GM19397 (cell line): ENCODE results near the gene MUSK.
A peak's percentile ranks its signal among the peaks of the same experiment; 100 is the strongest.
"Not testable (repeated sequence)": the region's sequence is repeated elsewhere in the genome, so short reads cannot be mapped to it uniquely, and the experiment has no call there.

Source experiments
- ATAC-seq: cut with Tn5 transposase; IDR thresholded peaks from one replicate; pipeline ENCODE4 v1.9.1; 2021; ENCODE audit warnings: mild to moderate bottlenecking, moderate library complexity; ENCODE audit not compliant: unreplicated experiment

Gene MUSK

DNA sequence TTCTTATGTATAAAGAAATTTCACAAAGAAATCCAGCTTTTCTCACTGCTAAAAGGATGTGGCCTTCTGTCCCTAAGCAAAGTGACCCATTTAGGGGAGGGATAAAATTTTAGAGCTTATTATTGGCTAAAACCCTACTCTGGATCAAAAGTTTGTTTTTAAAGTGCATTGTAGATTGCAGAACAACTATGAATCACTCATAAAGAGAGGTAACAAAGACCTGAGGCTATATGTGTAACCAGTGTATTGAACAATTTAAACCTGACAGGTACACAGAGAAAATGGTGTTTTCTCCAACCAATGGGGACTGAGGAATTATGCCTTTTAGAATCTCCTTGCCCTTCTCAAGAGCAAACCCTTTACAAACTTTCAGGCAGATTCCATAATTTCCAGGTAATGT lies 86.6 kb downstream of the MUSK start:
- no peak for ATAC-seq

DNA sequence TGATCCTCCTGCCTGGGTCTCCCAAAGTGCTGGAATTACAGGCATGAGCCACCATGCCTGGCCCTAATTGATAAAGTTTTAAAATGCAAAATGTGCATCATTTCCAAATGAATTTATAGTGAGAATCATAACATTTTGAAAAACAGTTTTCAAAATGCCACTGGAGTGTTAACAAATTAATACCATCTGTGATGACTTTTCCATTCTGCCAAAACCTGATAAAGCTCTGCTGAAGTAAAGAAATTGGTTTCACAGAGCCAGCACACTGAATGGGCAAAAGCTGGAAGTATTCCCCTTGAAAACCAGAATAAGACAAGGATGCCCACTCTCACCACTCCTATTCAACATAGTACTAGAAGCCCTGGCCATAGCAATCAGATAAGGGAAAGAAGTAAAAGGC lies 89.6 kb downstream of the MUSK start:
- no peak for ATAC-seq

DNA sequence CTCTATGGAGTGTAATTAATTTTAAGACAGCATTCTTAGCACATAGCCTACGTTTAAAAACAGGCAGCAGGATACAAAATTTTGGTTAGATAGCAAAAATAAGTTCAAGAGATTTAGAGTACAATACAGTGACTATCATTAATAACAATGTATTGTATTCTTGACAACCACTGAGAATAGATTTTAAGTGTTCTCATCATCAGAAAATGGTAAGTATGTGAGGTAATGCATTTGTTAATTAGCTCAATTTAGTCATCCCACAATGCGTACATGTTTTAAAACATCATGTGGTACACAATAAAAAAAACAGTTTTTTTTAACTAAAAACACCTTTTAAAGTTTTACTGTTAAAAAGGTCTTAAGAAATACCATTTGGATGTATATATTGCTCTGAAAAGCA lies 94.2 kb downstream of the MUSK start:
- ATAC-seq: no peak

DNA sequence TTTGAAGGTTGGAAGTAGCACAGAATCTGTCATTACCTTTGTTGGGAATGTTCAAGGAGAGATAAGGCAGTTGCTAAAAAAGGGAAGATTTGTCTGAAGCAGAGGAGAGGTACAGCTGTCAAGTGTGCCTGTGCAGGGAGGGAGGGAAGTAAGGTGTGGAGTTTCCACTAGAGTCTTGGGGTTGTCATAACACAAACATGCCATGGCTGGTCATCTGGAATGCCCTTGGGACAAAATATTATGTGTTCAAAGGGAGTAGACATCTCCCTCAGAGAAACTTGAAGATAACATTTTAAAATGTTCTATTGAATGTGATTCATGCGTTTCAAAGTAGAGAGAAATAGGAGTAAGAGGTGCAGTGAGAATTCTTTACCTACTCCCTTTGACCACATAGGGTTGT lies 95.0 kb downstream of the MUSK start:
- ATAC-seq: no peak

DNA sequence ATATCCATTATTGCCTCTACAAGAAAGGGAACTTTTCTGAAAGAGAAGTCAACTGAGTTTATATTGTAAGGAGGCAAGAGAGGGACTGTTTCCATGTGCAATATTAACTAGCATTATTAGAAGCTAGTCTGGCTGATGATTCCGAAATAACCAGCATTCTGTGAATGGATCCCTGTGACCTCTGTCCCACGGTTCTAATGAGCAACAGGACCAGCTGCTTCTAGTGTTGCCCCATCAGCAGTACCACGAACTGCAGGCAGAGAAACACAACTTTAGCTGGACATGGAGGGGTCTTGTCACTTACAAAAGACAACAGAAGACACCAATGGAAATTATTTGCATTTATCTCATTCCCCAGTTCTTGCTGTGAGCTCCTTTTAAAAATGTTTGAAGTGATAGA lies 95.4 kb downstream of the MUSK start:
- ATAC-seq: no peak

DNA sequence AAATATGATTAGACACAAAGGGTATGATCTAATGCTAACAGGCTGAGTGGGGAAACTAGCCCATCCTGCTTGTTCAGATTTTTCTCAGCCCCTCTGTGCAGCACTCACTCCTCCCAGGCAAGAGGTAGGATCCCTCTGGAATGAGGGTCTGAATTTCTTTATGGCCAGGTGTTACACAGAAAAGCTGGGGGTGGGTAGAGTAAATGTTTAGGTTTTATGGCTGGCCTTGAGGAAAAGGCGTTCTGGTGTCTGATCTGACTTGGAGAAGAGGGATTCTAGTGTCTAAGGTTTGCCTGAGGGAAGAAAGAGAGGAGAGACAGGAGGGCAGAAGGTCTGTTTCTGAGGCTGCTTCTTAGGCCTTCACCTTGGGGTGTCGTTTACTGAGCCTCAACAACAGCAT lies 97.3 kb downstream of the MUSK start:
- no peak for ATAC-seq

DNA sequence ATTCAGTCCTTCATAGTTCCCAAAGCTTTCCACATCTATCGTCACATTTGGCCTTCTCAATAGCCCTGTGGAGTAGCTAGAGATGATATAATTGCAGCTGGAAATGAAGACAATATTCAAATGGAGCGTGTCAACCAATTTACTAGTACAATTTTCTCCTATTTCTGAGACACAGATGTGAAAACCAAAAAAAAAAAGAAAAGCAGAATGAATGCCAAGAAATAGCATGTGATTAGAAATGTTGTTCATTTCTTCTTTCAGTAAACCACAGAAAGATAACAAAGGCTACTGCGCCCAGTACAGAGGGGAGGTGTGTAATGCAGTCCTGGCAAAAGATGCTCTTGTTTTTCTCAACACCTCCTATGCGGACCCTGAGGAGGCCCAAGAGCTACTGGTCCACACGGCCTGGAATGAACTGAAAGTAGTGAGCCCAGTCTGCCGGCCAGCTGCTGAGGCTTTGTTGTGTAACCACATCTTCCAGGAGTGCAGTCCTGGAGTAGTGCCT lies 99.0 kb downstream of the MUSK start:
- ATAC-seq: no peak

DNA sequence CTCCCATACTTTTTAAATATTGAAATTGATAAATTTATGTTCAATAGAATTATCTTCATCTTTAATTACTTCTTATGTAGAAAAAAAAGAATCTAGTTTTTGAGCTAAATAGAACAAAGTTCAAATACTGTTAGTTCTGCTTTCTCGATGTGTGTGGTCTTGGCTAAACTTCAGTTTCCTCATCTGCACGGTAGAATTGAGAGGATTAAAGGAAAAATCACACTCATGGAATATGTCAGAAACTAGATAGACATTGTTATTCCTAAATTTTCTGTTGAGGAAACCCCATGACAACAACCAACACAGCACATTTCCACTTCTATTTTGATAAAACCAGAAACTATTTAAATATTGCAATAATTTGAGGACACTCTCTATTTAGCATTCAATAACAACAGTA lies 100.3 kb downstream of the MUSK start:
- ATAC-seq: no peak

DNA sequence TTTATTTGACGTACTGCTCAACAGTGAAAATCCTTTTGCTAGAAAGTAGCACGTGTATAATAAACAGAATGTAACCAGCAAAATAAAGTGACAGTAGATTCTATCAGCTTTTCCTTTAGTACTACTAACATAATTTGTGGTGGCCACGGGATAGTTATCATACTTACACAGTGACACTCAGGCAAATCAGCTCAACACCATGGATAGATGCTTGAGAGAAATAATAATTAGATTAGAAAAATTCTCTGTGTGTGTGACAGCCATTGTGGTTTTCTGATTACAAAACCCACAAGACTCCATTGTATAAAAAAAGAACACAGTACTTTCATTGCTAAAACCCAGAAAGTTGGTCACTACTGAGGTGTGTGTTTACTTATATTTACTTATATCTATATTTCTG lies 101.1 kb downstream of the MUSK start:
- no peak for ATAC-seq

DNA sequence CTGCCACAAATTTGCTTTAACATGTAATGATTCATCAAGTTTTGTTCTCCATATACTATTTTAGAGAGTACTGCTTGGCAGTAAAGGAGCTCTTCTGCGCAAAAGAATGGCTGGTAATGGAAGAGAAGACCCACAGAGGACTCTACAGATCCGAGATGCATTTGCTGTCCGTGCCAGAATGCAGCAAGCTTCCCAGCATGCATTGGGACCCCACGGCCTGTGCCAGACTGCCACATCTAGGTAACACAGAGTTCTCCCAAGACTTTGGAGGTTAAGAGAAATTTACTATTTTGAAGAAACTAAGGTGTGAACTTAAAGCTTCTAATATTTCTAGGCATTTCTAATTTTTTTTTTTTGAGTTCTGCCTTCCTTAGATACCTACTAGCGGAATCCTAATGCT lies 107.1 kb downstream of the MUSK start:
- ATAC-seq: no peak

DNA sequence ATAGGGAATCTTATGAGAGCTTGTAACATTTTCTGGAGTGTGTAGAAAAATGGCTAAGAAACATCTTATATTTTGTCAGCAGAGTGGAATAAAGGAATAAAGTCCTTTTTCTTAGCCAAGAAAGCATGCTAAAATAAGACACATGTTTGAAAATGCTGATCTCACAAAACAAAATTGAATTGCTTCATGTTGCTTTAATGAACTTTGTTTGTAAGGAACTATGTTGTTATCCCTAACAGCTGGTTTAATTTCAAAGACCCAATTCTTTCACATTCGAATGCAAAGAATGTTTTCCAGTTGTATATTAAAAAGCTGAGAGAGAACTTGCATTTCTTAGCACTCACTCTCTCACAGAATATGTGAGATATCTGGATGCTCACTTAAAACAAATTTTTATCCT lies 107.6 kb downstream of the MUSK start:
- ATAC-seq: no peak

DNA sequence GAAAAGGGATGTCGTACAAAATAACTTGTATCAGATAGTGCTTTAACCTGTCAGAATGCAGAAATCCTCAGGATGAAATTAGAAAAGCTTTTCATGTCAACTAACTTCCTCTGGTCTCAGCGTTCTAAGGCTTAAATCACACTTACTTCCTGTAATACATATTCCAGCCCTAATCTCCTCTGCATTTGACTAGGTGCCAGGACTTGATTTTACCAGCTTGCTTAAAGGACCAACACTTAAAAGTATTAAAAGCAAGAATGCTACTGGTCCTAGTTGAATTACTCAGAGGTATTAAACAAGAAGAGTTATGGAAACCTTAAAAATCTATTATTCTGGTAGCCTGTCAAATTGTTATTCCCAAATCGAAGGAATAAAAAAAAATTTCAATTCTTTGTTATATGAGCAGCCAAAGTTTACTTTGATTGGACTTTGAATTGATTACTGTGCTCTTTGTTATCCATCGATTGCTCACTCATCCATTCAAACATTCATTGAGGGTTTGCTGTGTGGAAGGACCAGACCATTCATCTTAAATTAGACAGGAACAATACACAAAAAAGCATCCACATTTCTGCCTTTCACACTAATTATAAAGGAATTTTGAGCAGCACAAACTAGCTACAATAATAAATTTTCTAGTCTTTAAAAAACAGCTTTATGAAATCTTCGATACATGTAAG lies 108.7 kb downstream of the MUSK start:
- no peak for ATAC-seq

DNA sequence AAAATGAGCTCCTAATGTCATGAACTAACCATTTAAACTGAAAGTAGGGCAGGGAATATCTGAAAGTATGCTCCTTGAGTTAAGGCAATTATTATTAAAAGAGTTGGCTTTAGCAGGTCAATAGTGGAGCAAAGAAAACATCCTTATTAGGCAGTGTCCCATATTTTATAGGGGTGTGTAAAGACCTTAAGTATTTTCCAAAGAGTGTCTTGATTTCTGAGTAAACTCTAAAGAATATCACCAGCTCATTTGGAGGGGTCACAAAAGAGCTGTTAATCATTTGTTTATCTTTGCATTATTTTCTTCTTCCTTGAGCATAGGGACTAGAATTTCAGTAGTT lies 109.3 kb downstream of the MUSK start:
- no peak for ATAC-seq

DNA sequence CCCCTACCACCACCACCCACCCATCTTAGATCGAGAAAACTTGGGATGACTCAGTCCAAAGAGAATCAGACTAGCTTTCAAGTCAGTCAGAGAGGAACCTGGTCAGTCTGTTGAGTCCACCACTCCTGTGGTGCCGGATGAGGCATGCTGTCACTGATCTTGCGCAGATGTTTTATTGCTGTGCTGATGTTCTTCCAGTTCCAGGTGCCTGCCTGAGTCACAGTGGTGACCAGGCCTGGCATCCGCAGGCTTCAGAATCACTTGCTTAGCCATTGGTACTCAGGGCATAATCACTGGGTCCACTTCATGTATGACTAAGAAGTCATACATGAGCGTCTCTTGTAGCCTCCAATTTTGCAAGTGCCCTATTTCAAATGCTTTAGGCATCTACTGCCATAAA lies 114.1 kb downstream of the MUSK start:
- no peak for ATAC-seq

DNA sequence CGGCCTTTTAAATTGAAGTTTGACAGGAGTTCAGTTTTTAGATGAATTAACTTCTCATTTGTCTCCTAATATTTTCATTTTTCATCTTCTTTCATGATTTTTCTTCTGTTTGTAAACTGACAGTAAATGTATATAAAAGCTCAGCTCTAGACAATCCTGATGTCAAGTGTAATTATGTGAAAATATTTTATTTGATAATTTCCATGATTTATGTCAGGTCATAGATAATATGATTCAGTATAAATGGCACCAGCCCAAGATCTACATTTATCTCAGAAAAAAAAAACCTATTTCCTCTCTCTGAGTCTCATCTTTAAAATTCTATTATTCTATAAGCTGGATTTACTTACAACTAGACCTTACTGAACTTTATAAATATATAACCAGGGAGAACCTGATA lies 115.7 kb downstream of the MUSK start:
- ATAC-seq: no peak

DNA sequence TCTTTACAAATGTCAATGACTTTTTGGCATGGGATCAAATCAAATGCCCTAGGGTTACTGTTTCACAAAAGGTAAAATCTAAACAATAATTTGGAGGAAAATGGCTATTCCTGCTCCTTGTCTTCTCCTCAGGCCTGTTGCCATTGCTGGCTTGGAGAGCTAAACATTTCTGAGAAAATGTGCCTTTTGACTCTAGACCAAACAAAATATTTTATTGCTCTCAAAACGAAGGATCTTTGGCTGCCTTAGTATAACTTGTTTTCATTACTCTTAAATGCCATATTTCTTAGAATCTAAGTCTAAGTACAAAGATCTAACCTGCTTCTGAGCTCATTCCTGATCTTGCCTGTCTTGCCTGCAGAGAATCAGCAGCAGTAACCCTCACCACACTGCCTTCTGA lies 116.6 kb downstream of the MUSK start:
- no peak for ATAC-seq

DNA sequence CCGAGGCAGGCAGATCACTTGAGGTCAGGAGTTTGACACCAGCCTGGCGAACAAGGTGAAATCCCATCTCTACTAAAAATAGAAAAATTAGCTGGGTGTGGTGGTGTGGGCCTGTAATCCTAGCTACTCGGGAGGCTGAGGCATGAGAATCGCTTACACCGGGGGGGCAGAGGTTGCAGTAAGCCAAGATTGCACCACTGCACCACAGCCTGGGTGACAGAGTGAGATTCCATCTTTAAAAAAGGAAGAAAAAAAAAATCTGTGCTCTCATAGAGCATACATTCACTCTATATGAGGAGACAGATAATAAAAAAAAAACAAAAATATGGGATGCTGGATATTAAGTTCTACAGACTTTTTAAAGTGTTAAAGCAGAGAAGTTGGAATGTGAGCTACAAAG lies 119.8 kb downstream of the MUSK start:
- not testable (repeated sequence) for ATAC-seq

DNA sequence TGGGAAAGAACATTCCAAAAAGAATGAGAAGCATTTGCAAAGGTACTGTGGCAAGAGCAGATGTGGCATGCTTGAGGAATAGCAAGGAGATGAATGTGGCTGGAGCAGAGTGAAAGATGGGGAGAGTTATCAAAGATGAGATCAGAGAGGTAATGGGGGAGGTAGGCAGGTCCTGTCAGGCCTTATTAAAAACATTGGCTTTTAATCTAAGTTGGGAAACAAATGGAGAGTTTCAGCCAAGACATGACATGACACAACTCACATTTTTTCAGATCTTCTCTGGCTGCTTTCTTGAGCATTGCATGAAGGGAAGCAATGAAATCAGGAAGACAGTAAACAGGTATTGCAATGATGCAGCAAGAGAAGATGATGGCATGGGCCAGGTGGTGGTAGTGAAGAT lies 120.3 kb downstream of the MUSK start:
- no peak for ATAC-seq

DNA sequence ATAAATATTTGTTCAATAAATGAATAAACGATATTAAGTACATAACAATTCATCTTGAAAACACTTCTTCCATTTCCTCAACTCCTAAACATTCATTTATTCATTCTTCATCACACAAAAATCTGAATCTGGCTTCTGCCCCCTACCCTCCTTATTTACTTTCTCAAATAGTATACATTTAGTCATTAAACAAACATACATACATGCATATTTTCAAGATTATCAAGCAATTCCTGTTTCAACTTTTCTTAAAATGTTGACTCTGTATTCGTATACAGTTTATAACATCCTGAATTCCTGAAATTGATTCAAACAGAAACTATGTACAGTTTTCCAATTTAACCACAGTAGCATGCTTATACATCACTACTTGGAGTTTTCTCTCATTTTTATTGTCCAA lies 129.0 kb downstream of the MUSK start:
- no peak for ATAC-seq

DNA sequence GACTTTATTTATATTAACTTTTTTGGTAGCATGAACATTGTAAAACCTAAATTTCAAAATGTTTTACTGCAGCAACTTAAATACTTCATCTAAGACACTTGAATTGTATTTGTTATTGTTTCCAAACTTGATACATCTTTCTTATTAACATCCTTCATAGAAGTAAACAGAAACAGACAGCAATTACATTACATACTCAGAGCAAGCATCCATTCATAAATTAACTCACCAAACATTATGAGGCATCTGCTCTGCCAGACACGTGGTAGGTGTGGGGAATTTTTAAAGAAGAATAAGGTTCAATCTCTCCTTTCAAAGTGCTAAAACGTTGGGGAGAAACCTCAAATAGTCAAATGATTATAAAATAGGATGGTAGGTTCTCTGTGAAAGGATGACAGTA lies 130.8 kb downstream of the MUSK start:
- ATAC-seq: no peak

DNA sequence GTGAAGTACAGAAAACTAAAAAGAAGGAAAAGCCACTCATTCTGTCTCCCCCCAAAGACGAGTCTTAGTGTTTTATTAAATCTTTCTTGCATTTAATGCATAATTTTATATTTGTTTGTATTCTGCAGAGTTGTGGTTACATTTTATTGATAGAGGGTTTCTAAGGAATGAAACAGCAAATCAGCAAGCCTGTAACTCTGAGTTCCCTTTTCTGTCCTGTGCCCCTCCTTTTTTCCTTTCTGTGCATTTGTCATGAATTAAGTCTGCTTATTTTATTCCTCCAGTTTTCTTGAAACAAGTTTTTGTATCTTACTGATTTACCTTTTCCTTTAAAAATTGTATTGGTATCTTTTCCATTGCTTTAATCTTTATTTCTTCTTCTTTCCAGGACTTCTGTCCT lies 132.8 kb downstream of the MUSK start:
- ATAC-seq: no peak

DNA sequence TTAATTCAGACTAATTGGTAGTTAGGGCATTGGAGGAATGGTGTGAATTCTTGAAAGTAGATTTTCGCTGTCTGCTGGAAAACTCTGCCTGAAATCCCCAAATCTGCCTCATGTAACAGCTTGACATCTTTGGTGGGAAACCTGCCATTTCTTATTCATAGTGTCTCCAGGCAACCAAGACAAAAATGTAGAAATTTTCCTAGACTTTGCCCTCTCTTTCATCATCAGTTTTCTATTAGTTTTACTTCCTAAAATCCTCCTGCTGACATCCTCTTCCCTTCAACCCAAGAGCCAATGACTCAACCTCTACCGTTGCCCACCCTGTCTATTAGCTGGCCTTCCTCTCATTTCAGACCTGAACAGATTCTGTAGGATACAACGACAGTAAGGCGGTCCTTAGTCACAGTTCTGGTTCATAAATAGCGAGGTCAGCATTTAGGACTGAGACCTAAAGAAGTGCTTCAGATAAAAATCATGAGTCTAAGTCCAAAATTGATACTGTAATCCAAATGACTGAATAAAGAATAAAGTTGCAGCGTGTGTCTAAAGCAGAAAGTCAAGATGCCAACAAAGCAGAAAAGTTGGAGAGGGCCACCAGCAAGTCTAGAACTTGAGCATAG lies 133.9 kb downstream of the MUSK start:
- no peak for ATAC-seq

DNA sequence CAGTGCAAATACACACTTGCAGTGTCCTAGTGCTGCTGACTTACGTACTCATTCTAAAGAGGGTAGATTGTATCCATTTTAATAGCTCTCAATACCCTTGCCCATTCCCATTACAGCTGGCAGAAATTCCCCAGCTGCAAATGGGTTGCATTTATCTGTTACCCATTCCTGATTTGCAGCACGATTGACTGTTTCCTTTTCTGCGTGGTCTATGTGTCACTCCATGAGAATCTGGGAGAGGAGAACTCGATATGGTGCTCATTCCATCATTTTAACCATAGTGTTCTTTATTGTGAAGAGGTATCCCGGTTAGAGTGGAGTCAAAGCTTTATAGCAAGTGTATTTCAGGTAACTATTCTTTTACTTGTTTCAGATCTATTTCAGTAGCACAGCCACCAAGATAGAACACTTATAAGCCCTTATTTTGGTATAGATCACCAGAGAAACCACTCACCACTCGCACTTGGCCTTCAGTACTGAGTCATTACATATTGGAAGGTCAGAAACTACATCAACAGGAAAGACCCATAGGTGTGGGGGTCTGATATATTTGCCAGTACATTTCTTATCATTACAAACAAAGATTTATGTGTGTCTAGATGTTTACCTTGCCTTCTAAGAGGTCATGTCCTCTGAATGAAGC lies 139.5 kb downstream of the MUSK start:
- peak; percentile 71 for ATAC-seq
